K562 (cell line): ENCODE results near the gene CPSF6. TPM values are rescaled to one million over a fixed set of nuclear protein-coding genes. Genes with fewer than 3 reads are reported as not detected.

Experiments
- ATAC-seq: fragments of 200-7000 bp; cut with Tn5 transposase; 3 replicates; pipeline ENCODE4 v1.9.1; 2020; ENCODE audit warnings: moderate library complexity
- BruUV-seq: library from RNA; stranded (reverse); fragments of 400-500 nt; replicated peaks from 2 replicates; lab custom pipeline; 2021; lab: Mats Ljungman, UMichigan
- CTCF ChIA-PET: fragments of 300-600 bp; formaldehyde crosslinking; extraction: SDS; loops from one replicate; lab custom pipeline; 2021; ENCODE audit warnings: low intra/inter-chr PET ratio; lab: Yijun Ruan, JAX
- POLR2A ChIA-PET: fragments of 300-600, 350-650 bp; sonication (Branson Sonifier 250); formaldehyde crosslinking; extraction: SDS; loops from one replicate; lab custom pipeline; 2021; ENCODE audit warnings: antibody characterized with exemption, inconsistent platforms; lab: Yijun Ruan, JAX
- DNase-seq, 4 experiments: peaks; one replicate each; pipeline versions ENCODE4 v3.0.0 to v3.0.0-alpha.2; 2011 to 2018; ENCODE audit warnings: low spot score in 3 of 4, mixed read lengths in 3 of 4; ENCODE audit errors: extremely low read depth in 1 of 4
- FAIRE-seq: peaks from 2 replicates; lab custom pipeline; 2011; peaks lifted over from hg19 to GRCh38; lab: Jason Lieb, UNC
- H2AFZ ChIP-seq: 2 replicates; pipeline ENCODE4 v1.6.0; 2011; ENCODE audit warnings: low read depth, low read length, control low read depth, inconsistent platforms
- H3K27ac ChIP-seq: fragments of 200-600 bp; 3 replicates; pipeline ENCODE4 v1.8.0; 2011; ENCODE audit warnings: low read depth, mild to moderate bottlenecking, control low read depth, inconsistent platforms, low read length, moderate library complexity, mixed read lengths; ENCODE audit errors: extremely low read depth
- H3K27me3 ChIP-seq, 2 experiments: fragments of 300-600 bp in 1 of 2; 2 replicates in 1 of 2; 3 replicates in 1 of 2; pipeline versions ENCODE4 v1.6.0 to v1.8.0; 2011; ENCODE audit warnings: inconsistent platforms in 2 of 2, low read length in 2 of 2, mild to moderate bottlenecking in 1 of 2, mixed read lengths in 1 of 2, moderate library complexity in 1 of 2; ENCODE audit not compliant: control insufficient read depth in 2 of 2, insufficient read depth in 2 of 2
- H3K36me3 ChIP-seq: fragments of 300-600 bp; 3 replicates; pipeline ENCODE4 v1.8.0; 2011; ENCODE audit warnings: mild to moderate bottlenecking, low read length, inconsistent platforms; ENCODE audit not compliant: control insufficient read depth, insufficient read depth
- H3K4me1 ChIP-seq, 2 experiments: fragments of 200-600 bp in 1 of 2; replicated peaks in 1 of 2; 2 replicates in 1 of 2; 3 replicates in 1 of 2; pipeline versions ENCODE4 v1.5.1 to v1.8.0; 2011; ENCODE audit warnings: inconsistent platforms in 2 of 2, low read length in 2 of 2, mild to moderate bottlenecking in 1 of 2, mixed read lengths in 1 of 2, moderate library complexity in 1 of 2; ENCODE audit not compliant: control insufficient read depth in 2 of 2, insufficient read depth in 2 of 2
- H3K4me2 ChIP-seq: 2 replicates; pipeline ENCODE4 v1.6.1; 2011; ENCODE audit warnings: low read length, control low read depth, inconsistent platforms, mixed read lengths; ENCODE audit not compliant: insufficient read depth
- H3K4me3 ChIP-seq: fragments of 200-600 bp; sonication (generic), shearing (Covaris generic); 2 replicates; pipeline ENCODE4 v1.5.1; 2016; ENCODE audit warnings: control low read depth, inconsistent platforms
- H3K79me2 ChIP-seq: fragments of 200-600 bp; 3 replicates; pipeline ENCODE4 v1.8.0; 2011; ENCODE audit warnings: low read length, inconsistent platforms; ENCODE audit not compliant: control insufficient read depth, insufficient read depth
- H3K9ac ChIP-seq, 2 experiments: 2 replicates each; pipeline versions ENCODE4 v1.6.0 to v1.6.1; 2011; ENCODE audit warnings: low read depth in 2 of 2, low read length in 2 of 2, control low read depth in 1 of 2, inconsistent platforms in 1 of 2, mild to moderate bottlenecking in 1 of 2, mixed read lengths in 1 of 2; ENCODE audit not compliant: insufficient read depth in 1 of 2
- H3K9me1 ChIP-seq: one replicate; pipeline ENCODE4 v1.6.0; 2011; ENCODE audit warnings: inconsistent platforms, mild to moderate bottlenecking, low read length, moderate library complexity; ENCODE audit not compliant: control insufficient read depth, insufficient read depth
- H3K9me3 ChIP-seq: replicated peaks from 2 replicates; pipeline ENCODE4 v1.5.1; 2011; ENCODE audit warnings: low read depth, low read length, inconsistent platforms; ENCODE audit not compliant: control insufficient read depth, insufficient read depth
- H4K20me1 ChIP-seq: replicated peaks from 2 replicates; pipeline ENCODE4 v1.6.1; 2011; ENCODE audit warnings: low read length, inconsistent platforms, mixed read lengths; ENCODE audit not compliant: control insufficient read depth, insufficient read depth
- GATA2 ChIP-seq: sonication (generic); formaldehyde crosslinking; IDR thresholded peaks from 2 replicates; pipeline ENCODE4 v1.4.0; 2020; ENCODE audit warnings: mild to moderate bottlenecking, missing genetic modification reagents
- YY1 ChIP-seq, 3 experiments: IDR thresholded peaks; 2 replicates each; pipeline ENCODE4 v1.6.1; 2011; ENCODE audit warnings: low read length in 2 of 3, mild to moderate bottlenecking in 2 of 3, moderate library complexity in 2 of 3, borderline replicate concordance in 1 of 3, control low read depth in 1 of 3, low read depth in 1 of 3; ENCODE audit not compliant: insufficient read depth in 3 of 3, insufficient replicate concordance in 2 of 3, control insufficient read depth in 1 of 3, insufficient read length in 1 of 3; ENCODE audit errors: extremely low read depth in 1 of 3
- ZFP36 ChIP-seq: fragments of 150-350 bp; IDR thresholded peaks from 2 replicates; pipeline ENCODE4 v1.6.1; 2018; ENCODE audit warnings: low read length, low read depth; ENCODE audit not compliant: partially characterized antibody
- ZFX ChIP-seq: sonication (generic); formaldehyde crosslinking; IDR thresholded peaks from 2 replicates; pipeline ENCODE4 v1.8.0; 2022; ENCODE audit warnings: mild to moderate bottlenecking, missing genetic modification reagents, moderate library complexity
- WGBS: fragments of 100-300 bp; shearing (Covaris generic); methylation state at CpG from one replicate; pipeline ENCODE4 v1.1.6; 2016; ENCODE audit warnings: low coverage, mixed read lengths; ENCODE audit not compliant: insufficient coverage; ENCODE audit errors: missing lambda C conversion rate; 5-methylcytosine and 5-hydroxymethylcytosine counted together
- in situ Hi-C: fragments of 300-500 bp; cut with MboI; formaldehyde crosslinking; loops from 4 replicates; pipeline ENCODE4 v1.15.0; 2018; ENCODE audit warnings: inconsistent platforms, mixed read lengths
- intact Hi-C: fragments of 100-400 bp; cut with micrococcal nuclease; formaldehyde crosslinking; loops from 2 replicates; pipeline ENCODE4 v1.14.2; 2022
- polyA plus RNA-seq, 8 experiments: library from polyadenylated mRNA; depleted of rRNA in 4 of 8; stranded (reverse) in 5 of 8; unstranded in 3 of 8; fragments of >200 nt; fragmentation: Nextera tagmentation in 2 of 8; fragmentation: Illumina TruSeq in 1 of 8; extraction: Ambion mirVana in 2 of 8; extraction: Trizol in 1 of 8; gene quantifications; 2 replicates each; pipeline versions ENCODE4 v1.2.1 to v1.2.3, GENCODE V29; 2011 to 2014; ENCODE audit warnings: inconsistent platforms in 1 of 8, missing spikeins in 1 of 8
- total RNA-seq, 7 experiments: library from RNA; depleted of rRNA in 6 of 7; stranded (reverse); fragments of >200 nt in 6 of 7; fragmentation: Illumina TruSeq in 2 of 7; extraction: Trizol in 2 of 7; gene quantifications; 2 replicates each; pipeline versions ENCODE4 v1.2.1 to v1.2.3, GENCODE V29; 2011 to 2021; ENCODE audit warnings: low replicate concordance in 1 of 7
- TF ChIP-seq, protein P1 (sequence below): fragments of 450-650 bp; IDR thresholded peaks from 2 replicates; pipeline ENCODE4 v1.6.1; 2017; ENCODE audit warnings: mild to moderate bottlenecking, moderate library complexity

Gene CPSF6
- total and polyA plus RNA-seq, 9 of the 15 experiments (the other 6 are each of a cell fraction or from before 2014, with no cell fraction given), result 34.3 to 129 (median 77.8) TPM

DNA sequence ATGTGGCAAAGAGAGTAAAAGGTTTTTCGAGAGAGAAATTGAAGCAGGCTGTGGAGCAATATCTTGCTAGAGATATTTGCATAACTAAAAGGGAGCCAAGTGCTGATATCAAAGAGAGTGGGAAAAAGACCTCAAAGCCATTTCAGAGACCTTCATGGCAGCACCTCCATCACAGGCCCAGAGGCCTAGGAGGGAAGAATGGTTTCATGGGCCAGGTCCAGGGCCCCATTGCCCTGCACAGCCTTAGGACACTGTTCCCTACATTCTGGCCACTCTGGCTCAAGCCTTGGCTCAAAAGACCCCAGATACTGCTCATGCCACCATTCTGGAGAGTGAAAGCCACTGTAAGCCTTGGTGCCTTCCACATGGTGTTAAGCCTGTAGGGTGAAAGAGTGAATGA lies 58.8 kb downstream of the CPSF6 start:
- FAIRE-seq (no peak), DNase-seq (no peak), ATAC-seq (no peak)
- Histone ChIP-seq H3K27ac (no peak overlapping the region), H3K27me3 (no peaks in the 10 kb centered on the region), H3K9me3 (0 out of 2 replicates have a peak, but pooled peaks cover 2% of the 10 kb centered on the region), H3K4me3 (no peak overlapping the region), H3K79me2 (no peaks in the 10 kb centered on the region), H2AFZ (no peak overlapping the region), H3K36me3 (no peaks in the 10 kb centered on the region), H3K9ac (no peak overlapping the region), H3K9me1 (no peaks in the 10 kb centered on the region), H4K20me1 (no peaks in the 10 kb centered on the region), H3K4me2 (no peak overlapping the region), H3K4me1 (no peaks in the 10 kb centered on the region)
- intact Hi-C loops (no loop called here), in situ Hi-C loops (no loop called here)
- ChIA-PET POLR2A (no interaction called here), CTCF (no interaction called here)
- BruUV-seq, result no TSS peak
- TF ChIP-seq YY1 (IDR thresholded peaks at IDR 0.05; ENCODE audit: borderline replicate concordance in 1 of 3, control insufficient read depth in 1 of 3, extremely low read depth in 1 of 3, insufficient read depth in 3 of 3, insufficient read length in 1 of 3, insufficient replicate concordance in 2 of 3, low read depth in 1 of 3, low read length in 2 of 3) (no peak), ZFX (CRISPR knock-in tag) (no peak), ZFP36 (peak; percentile 38), GATA2 (CRISPR knock-in tag) (no peak)
- TF ChIP-seq, protein P1, sequence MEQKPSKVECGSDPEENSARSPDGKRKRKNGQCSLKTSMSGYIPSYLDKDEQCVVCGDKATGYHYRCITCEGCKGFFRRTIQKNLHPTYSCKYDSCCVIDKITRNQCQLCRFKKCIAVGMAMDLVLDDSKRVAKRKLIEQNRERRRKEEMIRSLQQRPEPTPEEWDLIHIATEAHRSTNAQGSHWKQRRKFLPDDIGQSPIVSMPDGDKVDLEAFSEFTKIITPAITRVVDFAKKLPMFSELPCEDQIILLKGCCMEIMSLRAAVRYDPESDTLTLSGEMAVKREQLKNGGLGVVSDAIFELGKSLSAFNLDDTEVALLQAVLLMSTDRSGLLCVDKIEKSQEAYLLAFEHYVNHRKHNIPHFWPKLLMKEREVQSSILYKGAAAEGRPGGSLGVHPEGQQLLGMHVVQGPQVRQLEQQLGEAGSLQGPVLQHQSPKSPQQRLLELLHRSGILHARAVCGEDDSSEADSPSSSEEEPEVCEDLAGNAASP, result no peak
- 8% methylated on average over 1 of the region's 1 CpG for WGBS
